GM19239 (cell line): ENCODE measurements around the gene TACR1.

Experiments
- DNase-seq: peaks from one replicate; pipeline ENCODE4 v3.0.0; 2011; ENCODE audit warnings: low spot score; ENCODE audit not compliant: insufficient read length
- FAIRE-seq: peaks from 2 replicates; lab custom pipeline; 2011; peaks lifted over from hg19 to GRCh38; lab: Jason Lieb, UNC

TACR1 gene

GRCh38 chr2:75031906-75032803, 167.2 kb downstream of the TACR1 start:
- FAIRE-seq, result no peak
- no peak for DNase-seq

GRCh38 chr2:75031171-75031570, 168.1 kb downstream of the TACR1 start:
- FAIRE-seq (no peak), DNase-seq (no peak)

DNA sequence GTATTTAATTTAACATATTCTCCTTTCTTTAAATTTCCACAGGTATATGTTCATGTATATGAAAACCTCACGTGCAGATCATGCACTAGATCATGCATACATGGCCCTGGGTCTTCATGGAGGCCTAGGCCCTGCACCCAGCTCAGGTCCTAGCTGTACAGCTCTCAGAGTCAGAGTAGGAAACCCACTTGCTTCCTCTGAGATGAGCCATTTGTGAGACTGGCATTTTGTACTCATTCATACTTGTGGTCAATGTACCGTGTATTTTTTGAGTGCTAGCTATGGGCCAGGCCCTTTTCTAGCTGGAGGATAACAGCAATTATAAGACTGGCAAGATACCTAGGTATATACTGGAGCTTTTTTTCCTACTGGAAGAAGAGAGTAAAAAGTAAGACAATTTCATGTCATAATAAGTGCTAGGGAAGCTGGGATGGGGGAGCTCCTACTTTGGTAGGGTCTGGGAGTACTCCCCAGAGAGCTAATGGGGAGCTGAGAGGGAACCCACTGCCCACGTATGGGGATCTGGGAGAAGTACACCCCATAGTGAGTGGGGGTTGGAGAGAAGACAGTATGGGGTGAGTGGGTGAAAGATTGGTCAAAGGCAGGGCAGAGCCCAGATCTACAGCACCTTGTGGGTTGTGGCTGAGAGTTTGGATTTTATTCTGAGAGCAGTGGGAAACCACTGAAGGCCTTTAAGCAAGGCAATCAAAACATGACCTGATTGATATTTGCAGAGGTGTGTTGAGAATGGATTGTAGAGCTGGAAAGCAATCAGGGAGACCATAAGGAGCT, 168.9 kb downstream of the TACR1 start:
- FAIRE-seq, result no peak
- DNase-seq, result no peak

- no peak for DNase-seq
- no peak for FAIRE-seq
Measured at GRCh38 chr2:75027886-75028285, 171.4 kb downstream of the TACR1 start.

DNA sequence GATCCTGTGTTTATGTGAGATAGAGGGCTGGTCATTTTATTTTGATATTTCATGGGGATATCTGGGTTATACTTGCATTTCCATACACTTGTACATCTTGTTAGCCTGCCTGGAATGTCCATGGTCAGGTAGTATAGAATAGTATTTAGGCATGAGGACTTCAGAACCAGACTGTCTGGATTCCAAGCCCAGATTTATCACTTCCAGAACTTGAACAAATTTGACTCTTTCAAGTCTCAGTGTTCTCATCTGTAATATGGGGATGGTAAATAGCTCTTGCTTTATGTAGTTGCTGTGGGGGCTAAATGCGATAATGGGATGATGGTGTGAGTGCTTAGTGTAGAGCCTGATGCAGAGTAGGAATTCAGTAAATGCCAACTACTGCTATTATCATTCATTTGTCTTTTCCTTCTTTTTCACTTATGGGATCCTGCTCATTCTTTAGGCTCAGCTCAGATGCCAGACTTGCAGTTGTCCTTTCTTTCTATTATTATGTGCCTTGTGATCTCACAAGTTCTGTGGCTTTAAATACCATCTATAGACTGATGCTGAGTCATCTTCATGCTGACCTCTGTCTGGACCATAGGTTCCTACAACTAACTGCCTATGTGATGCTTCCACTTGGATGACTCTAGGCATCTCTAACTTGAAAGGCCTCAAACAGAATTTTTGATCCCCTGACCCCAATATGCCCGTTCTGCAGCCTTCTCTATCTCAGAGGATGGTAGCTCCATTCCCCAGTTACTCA, 173.5 kb downstream of the TACR1 start:
- no peak for FAIRE-seq
- DNase-seq, result no peak

GRCh38 chr2:75025216-75025615, 174.1 kb downstream of the TACR1 start:
- no peak for FAIRE-seq
- no peak for DNase-seq

GRCh38 chr2:75023666-75024455, 175.5 kb downstream of the TACR1 start:
- FAIRE-seq, result no peak

GRCh38 chr2:75022516-75022915, 176.8 kb downstream of the TACR1 start:
- FAIRE-seq, result no peak
- no peak for DNase-seq

More at GRCh38 chr2:75023666-75024455, 175.5 kb downstream of the TACR1 start:
- DNase-seq, result no peak

DNA sequence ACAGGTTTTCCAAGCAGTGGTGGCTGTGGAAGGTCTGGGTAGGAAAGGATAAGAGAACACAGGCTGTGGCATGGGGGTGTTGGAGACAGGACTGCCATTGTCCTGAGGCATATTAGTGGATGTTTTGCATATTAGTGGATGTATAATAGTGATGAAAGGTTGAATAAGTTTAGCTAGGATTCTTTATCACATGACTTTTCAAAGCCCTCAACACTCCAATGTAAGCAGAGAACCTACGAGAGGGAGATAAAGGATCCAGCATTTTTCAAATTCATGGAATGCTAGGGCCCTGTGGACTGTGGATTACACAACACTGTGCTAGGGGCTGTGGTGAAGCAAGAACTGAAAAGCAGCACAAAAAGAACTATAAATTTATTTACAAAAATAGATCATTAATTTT, 177.6 kb downstream of the TACR1 start:
- no peak for FAIRE-seq
- DNase-seq, result no peak

- FAIRE-seq, result no peak
Measured at GRCh38 chr2:75020476-75020875, 178.8 kb downstream of the TACR1 start.

DNA sequence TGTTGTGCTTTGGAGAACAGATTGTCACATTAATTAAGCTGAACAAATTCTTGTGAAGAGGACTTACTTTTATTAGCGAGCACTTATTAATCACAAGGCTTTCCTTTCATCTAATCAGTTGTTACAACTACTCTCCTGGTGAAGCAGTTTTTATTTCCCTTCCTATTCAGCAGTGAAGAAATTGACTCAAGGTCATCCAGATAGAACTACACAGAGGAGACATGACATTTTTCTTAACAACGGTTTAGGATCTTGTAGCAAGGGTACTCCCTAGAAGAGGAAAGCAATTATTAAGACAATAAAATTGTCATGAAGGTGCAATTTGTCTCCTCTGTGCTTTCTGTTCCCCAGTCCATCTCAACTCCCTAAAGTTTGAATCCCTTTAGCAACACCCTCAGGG, 179.5 kb downstream of the TACR1 start:
- DNase-seq (no peak), FAIRE-seq (no peak)

More at GRCh38 chr2:75020476-75020875, 178.8 kb downstream of the TACR1 start:
- no peak for DNase-seq

- DNase-seq, result no peak
- FAIRE-seq, result no peak
Measured at GRCh38 chr2:75018162-75018561, 181.2 kb downstream of the TACR1 start.

DNA sequence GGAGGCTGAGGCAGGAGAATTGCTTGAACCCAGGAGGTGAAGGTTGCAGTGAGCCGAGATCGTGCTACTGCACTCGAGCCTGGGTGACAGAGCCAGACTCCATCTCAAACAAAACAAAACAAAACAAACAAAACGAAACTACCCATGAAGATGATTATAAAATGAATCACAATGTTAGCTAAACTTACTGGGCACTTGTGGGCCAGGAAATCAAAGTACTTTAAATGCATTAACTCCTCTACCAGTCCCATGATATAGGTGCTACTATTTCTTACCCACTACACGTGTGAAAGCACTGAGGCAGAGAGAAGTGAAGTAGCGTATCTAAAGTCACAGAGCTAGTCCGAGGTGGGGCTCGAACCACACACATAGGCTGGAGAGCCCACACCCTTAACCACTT, 187.2 kb downstream of the TACR1 start:
- DNase-seq, result no peak

GRCh38 chr2:75010571-75010970, 188.7 kb downstream of the TACR1 start:
- FAIRE-seq (no peak), DNase-seq (no peak)

More for the DNA sequence above, 187.2 kb downstream of the TACR1 start:
- FAIRE-seq, result no peak

DNA sequence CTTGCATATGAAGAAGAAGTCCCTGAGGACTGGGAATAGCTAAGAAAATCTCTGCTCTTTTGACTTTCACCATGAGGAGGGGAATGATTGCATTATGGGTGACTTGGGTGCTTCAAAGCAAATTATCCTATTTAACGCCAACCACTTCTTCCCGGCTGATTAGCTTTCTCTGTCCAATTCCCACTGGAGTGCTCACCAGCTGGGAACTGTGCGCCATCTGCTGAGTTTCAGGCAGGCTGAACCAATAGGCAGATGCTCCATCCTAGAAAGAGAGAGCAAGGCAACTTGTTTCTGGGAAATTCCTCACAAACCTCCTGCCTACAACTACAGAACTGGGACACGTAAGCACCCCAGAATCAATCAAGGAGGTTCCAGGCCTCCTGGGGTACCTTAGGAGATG, 191.5 kb downstream of the TACR1 start:
- DNase-seq, result no peak
- no peak for FAIRE-seq

- DNase-seq (no peak), FAIRE-seq (no peak)
Measured at GRCh38 chr2:75007061-75007460, 192.3 kb downstream of the TACR1 start.

GRCh38 chr2:75006041-75006440, 193.3 kb downstream of the TACR1 start:
- no peak for DNase-seq
- no peak for FAIRE-seq

- FAIRE-seq (no peak), DNase-seq (no peak)
Measured at GRCh38 chr2:75003773-75004172, 195.5 kb downstream of the TACR1 start.

DNA sequence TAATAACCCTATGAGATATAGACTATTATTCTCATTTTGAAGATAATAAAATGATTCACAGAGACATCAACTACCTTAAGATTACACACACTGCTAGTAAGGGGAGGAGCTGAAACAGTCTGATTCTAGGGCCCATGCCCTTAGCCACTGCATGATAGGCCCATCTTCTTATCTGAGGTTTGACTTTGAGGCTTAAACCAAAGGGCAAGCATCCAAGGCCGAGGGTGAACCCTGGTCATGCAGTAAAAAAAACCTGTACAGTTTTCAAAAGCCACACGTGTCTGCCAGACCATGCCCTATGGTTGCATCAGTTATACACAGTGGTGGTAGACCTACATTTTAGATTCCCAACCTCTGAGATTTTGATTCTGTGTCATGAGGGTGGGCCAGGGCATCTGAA, 196.0 kb downstream of the TACR1 start:
- DNase-seq (no peak), FAIRE-seq (no peak)

DNA sequence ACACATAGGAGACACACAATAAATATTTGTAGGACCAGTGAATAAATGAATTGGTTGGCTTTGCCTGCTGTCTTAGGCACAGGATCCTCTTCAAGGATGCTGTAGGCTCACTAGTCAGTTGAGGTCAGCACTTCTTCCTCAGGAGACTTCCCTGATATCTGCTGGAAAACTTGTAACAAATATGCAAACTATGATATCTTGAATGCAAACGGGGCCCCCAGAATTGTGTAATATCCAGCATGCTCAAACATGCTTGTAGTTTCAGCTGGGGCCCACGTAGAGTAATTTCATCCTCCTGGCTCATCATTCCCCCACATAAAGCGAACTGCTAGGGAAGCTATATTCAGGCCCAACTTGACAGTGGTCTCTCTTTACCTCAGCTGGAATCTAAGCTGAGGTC, 197.3 kb downstream of the TACR1 start:
- FAIRE-seq, result no peak
- DNase-seq, result no peak
